Fibroblast of skin of left biceps (primary cell): ENCODE measurements around the gene ALAS1.

Source experiments
- DNase-seq, 2 experiments: peaks; one replicate each; pipeline ENCODE4 v3.0.0-alpha.2; 2013; ENCODE audit warnings: low read depth in 2 of 2

The ALAS1 gene

DNA sequence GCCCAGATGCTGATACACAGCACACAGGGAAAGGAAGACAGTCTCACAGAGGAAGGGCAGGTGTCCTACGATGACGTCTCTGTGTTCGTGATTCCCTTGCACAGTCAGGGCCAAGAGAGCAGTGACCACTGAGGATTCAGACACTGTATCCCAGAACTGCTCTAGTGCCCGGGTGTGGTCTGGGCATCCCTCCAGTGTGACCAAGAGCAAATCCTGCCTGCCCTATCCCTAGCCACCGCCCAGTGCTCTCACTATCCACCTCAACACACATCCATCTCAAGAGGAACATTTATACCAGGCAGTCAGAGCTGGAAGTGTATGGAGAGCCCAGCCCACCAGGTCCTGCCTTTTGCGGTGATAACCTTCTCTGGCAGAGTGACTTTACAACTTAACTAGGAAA, 51.7 kb downstream of the ALAS1 start:
- no peak for DNase-seq

- no peak for DNase-seq
These were observed 52.2 kb downstream of the ALAS1 start for GRCh38 chr3:52250122-52250521.

- DNase-seq: no peak
These were observed 55.6 kb downstream of the ALAS1 start for GRCh38 chr3:52253314-52254304.

GRCh38 chr3:52254608-52255007, 56.6 kb downstream of the ALAS1 start:
- no peak for DNase-seq

DNA sequence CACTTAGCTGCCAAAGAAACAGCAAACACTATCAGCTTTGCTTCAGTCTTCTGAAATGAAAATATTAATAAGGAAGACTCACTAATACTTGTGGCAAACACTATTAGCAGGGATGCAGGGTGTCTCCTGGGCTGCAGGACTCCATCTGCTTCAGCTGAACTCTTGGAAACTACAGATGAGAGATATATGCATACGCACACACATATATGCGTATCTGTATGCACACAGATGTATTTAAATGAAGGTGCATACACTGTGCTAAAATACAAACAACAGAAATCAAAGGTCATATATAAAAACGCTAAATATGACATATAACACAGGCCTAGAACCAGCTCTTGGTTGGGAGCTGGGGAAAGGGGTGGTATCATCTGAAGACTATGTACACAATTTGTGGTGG, 58.2 kb downstream of the ALAS1 start:
- DNase-seq: no peak

- DNase-seq: no peak
These were observed 58.7 kb downstream of the ALAS1 start for GRCh38 chr3:52256622-52257021.

DNA sequence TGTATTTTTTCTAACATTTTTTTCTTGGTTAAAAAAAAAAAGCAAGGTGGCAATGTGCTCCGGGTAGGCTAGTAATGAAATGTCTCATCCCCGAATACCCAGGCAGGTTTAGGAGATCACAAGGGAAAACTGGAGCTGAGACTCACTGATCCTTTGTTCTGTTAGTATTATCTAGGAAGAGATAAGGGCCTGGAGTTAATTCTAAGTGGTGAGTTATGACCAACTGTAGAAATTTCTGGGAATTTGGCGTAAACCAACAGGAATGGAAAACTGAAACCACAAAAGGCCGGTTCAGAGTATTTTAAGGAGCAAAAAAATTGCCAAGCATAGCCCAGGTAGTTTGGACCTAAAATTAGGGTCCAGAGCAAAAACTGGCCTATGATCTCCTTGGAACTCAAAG, 60.0 kb downstream of the ALAS1 start:
- DNase-seq: no peak

GRCh38 chr3:52259035-52259434, 61.1 kb downstream of the ALAS1 start:
- no peak for DNase-seq

- DNase-seq: no peak
These were observed 61.5 kb downstream of the ALAS1 start for GRCh38 chr3:52259448-52259847.

GRCh38 chr3:52262447-52262846, 64.5 kb downstream of the ALAS1 start:
- no peak for DNase-seq
